A673 (cell line): Measurements from ENCODE around the gene HGFAC. TPM values are rescaled to one million over a fixed set of nuclear protein-coding genes. Genes with fewer than 3 reads are reported as not detected.

Source experiments
- BruUV-seq: library from RNA; stranded (reverse); fragments of 400-500 nt; replicated peaks from 2 replicates; lab custom pipeline; 2021; lab: Mats Ljungman, UMichigan
- CTCF ChIA-PET: fragments of 300-600 bp; sonication (Branson Sonifier 250); formaldehyde crosslinking; loops from one replicate; lab custom pipeline; 2022; ENCODE audit warnings: antibody characterized with exemption; lab: Charles Lee
- POLR2A ChIA-PET: fragments of 300-600 bp; sonication (Branson Sonifier 250); formaldehyde crosslinking; loops from one replicate; lab custom pipeline; 2022; ENCODE audit warnings: antibody characterized with exemption; ENCODE audit not compliant: low non-redundant PET; lab: Charles Lee
- DNase-seq: peaks from one replicate; pipeline ENCODE4 v3.0.0-alpha.2; 2015; ENCODE audit warnings: low spot score
- H3K27ac ChIP-seq: fragments of 200-600 bp; sonication (generic); 2 replicates; pipeline ENCODE4 v1.5.1; 2016; ENCODE audit warnings: mixed run types, low read depth, mild to moderate bottlenecking, mixed read lengths, antibody characterized with exemption, low read length; ENCODE audit not compliant: poor library complexity, severe bottlenecking
- H3K27me3 ChIP-seq: fragments of 200-600 bp; sonication (generic); replicated peaks from 2 replicates; pipeline ENCODE4 v1.6.1; 2017; ENCODE audit warnings: mixed run types, low read depth, mild to moderate bottlenecking, mixed read lengths, antibody characterized with exemption, low read length; ENCODE audit not compliant: insufficient read depth, poor library complexity
- H3K36me3 ChIP-seq: fragments of 200-600 bp; sonication (generic); 2 replicates; pipeline ENCODE4 v1.6.1; 2016; ENCODE audit warnings: mixed run types, mild to moderate bottlenecking, mixed read lengths, antibody characterized with exemption, low read length; ENCODE audit not compliant: insufficient read depth, poor library complexity, severe bottlenecking
- H3K4me1 ChIP-seq: fragments of 200-600 bp; sonication (generic); 2 replicates; pipeline ENCODE4 v1.6.1; 2017; ENCODE audit warnings: mixed run types, mild to moderate bottlenecking, mixed read lengths, antibody characterized with exemption, low read length; ENCODE audit not compliant: insufficient read depth, poor library complexity, severe bottlenecking
- H3K4me3 ChIP-seq: fragments of 200-600 bp; sonication (generic); 2 replicates; pipeline ENCODE4 v1.5.1; 2016; ENCODE audit warnings: low read depth, mixed run types, mild to moderate bottlenecking, mixed read lengths, low read length; ENCODE audit not compliant: poor library complexity, severe bottlenecking
- H3K9me3 ChIP-seq: fragments of 200-600 bp; sonication (generic); 2 replicates; pipeline ENCODE4 v1.6.1; 2016; ENCODE audit warnings: mixed run types, low read depth, mild to moderate bottlenecking, mixed read lengths, antibody characterized with exemption, low read length; ENCODE audit not compliant: poor library complexity, severe bottlenecking
- CTCF ChIP-seq: fragments of 300-800, 200-600 bp; sonication (generic); conservative IDR thresholded peaks from 2 replicates; pipeline ENCODE4 v1.5.1; 2017; ENCODE audit warnings: low read depth, mild to moderate bottlenecking, antibody characterized with exemption, low read length, moderate library complexity, mixed read lengths
- EZH2 ChIP-seq: fragments of 200-600 bp; sonication (generic); IDR thresholded peaks from 2 replicates; pipeline ENCODE4 v1.6.1; 2017; ENCODE audit warnings: borderline replicate concordance, low read depth, mild to moderate bottlenecking, mixed read lengths, antibody characterized with exemption, low read length; ENCODE audit not compliant: poor library complexity, severe bottlenecking
- intact Hi-C: fragments of 100-400 bp; cut with micrococcal nuclease; formaldehyde crosslinking; loops from one replicate; pipeline ENCODE4 v1.10.0; 2022; ENCODE audit not compliant: unreplicated experiment
- total RNA-seq: library from RNA; stranded (reverse); gene quantifications from 2 replicates; pipeline ENCODE4 v1.2.3, GENCODE V29; 2021

HGFAC gene
- total RNA-seq, 1 experiment from 2014 or later, result 4.8 TPM

GRCh38 chr4:3436798-3437581 is 4.8 kb upstream of the HGFAC start:
- H3K27me3 ChIP-seq, result no peaks in the 10 kb centered on the region
- CTCF ChIA-PET, result interaction anchor here (0.6 kb wide), 1 partner anchor 17 kb away, joined by 4 read pairs; no protein-coding TSS in a partner anchor
- DNase-seq, result no peak
- intact Hi-C loops, result no loop called here
- BruUV-seq, result no TSS peak
- H3K4me3 ChIP-seq, result no peak overlapping the region
- H3K9me3 ChIP-seq, result no peaks in the 10 kb centered on the region
- peak overlapping the region; percentile 16 for H3K27ac ChIP-seq
- no peaks in the 10 kb centered on the region for H3K36me3 ChIP-seq
- TF ChIP-seq CTCF (no peak), EZH2 (no peak)
- H3K4me1 ChIP-seq, result peaks cover 5% of the 10 kb centered on the region
- POLR2A ChIA-PET, result no interaction called here

- intact Hi-C loops, result no loop called here
Measured at GRCh38 chr4:3437582-3437936, 4.2 kb upstream of the HGFAC start.

More at GRCh38 chr4:3437582-3437936, 4.2 kb upstream of the HGFAC start:
- no TSS peak for BruUV-seq
- Histone ChIP-seq H3K9me3 (no peaks in the 10 kb centered on the region), H3K4me1 (peaks cover 5% of the 10 kb centered on the region), H3K36me3 (no peaks in the 10 kb centered on the region), H3K27me3 (no peaks in the 10 kb centered on the region), H3K4me3 (no peak overlapping the region), H3K27ac (no peak overlapping the region)
- DNase-seq, result no peak
- ChIA-PET CTCF (interaction anchor here (0.6 kb wide), 1 partner anchor 18 kb away, joined by 4 read pairs; no protein-coding TSS in a partner anchor), POLR2A (no interaction called here)
- TF ChIP-seq CTCF (no peak), EZH2 (no peak)
